Measurements from ENCODE around the gene TSPYL1.

Gene TSPYL1

GRCh38 chr6:116239856-116240255, 39.9 kb downstream of the TSPYL1 start:
- DNase-seq (ENCODE audit: low spot score): no peak
- H3K27ac Mint-ChIP-seq: no peak overlapping the region
- H3K27me3 Mint-ChIP-seq (ENCODE audit: low read depth): no peaks in the 10 kb centered on the region
- no peaks in the 10 kb centered on the region for H3K4me1 Mint-ChIP-seq (ENCODE audit: low read depth)
- no peak overlapping the region for H3K4me3 Mint-ChIP-seq
- no peaks in the 10 kb centered on the region for H3K9me3 Mint-ChIP-seq
- peaks cover 4% of the 10 kb centered on the region for H3K36me3 Mint-ChIP-seq (ENCODE audit: low read depth)

- H3K4me1 Mint-ChIP-seq (ENCODE audit: low read depth): no peaks in the 10 kb centered on the region
- H3K4me3 Mint-ChIP-seq: no peak overlapping the region
- no peak overlapping the region for H3K27ac Mint-ChIP-seq
- DNase-seq (ENCODE audit: low spot score): no peak
- no peaks in the 10 kb centered on the region for H3K9me3 Mint-ChIP-seq
- H3K36me3 Mint-ChIP-seq (ENCODE audit: low read depth): peaks cover 4% of the 10 kb centered on the region
- H3K27me3 Mint-ChIP-seq (ENCODE audit: low read depth): no peaks in the 10 kb centered on the region
Measured at GRCh38 chr6:116239256-116239655, 40.5 kb downstream of the TSPYL1 start.

- DNase-seq (ENCODE audit: low spot score): no peak
- Mint-ChIP-seq H3K27ac (no peak overlapping the region), H3K9me3 (no peaks in the 10 kb centered on the region), H3K4me3 (no peak overlapping the region), H3K4me1 (ENCODE audit: low read depth) (no peaks in the 10 kb centered on the region), H3K27me3 (ENCODE audit: low read depth) (no peaks in the 10 kb centered on the region), H3K36me3 (ENCODE audit: low read depth) (peaks cover 4% of the 10 kb centered on the region)
Measured at GRCh38 chr6:116238083-116238482, 41.6 kb downstream of the TSPYL1 start.

GRCh38 chr6:116234689-116235088, 45.0 kb downstream of the TSPYL1 start:
- Mint-ChIP-seq H3K4me3 (no peak overlapping the region), H3K27me3 (ENCODE audit: low read depth) (no peaks in the 10 kb centered on the region), H3K27ac (no peak overlapping the region), H3K4me1 (ENCODE audit: low read depth) (no peaks in the 10 kb centered on the region), H3K36me3 (ENCODE audit: low read depth) (peaks cover 4% of the 10 kb centered on the region), H3K9me3 (no peaks in the 10 kb centered on the region)
- no peak for DNase-seq (ENCODE audit: low spot score)

GRCh38 chr6:116229287-116229913, 50.3 kb downstream of the TSPYL1 start:
- Mint-ChIP-seq H3K27ac (no peak overlapping the region), H3K36me3 (ENCODE audit: low read depth) (no peaks in the 10 kb centered on the region), H3K9me3 (no peaks in the 10 kb centered on the region), H3K27me3 (ENCODE audit: low read depth) (no peaks in the 10 kb centered on the region), H3K4me3 (no peak overlapping the region), H3K4me1 (ENCODE audit: low read depth) (no peaks in the 10 kb centered on the region)
- no peak for DNase-seq (ENCODE audit: low spot score)

Measured in T-helper 2 cell treated with Interferon-gamma antibody and Interleukin-4, amounts not matched to agents 5 μg/mL and 100 μg/mL, for 36 hours (primary cell).